NCI-H2081 (cell line): Measurements from ENCODE around the gene CPT1A.

ENCODE experiments used
- DNase-seq, 2 experiments: peaks; one replicate each; lab custom pipeline; 2025; lab: John Stamatoyannopoulos, UW

CPT1A gene

GRCh38 chr11:68798221-68798813, 43.4 kb downstream of the CPT1A start:
- no peak for DNase-seq

GRCh38 chr11:68796801-68797200, 44.9 kb downstream of the CPT1A start:
- DNase-seq, result peak in 1 of 2 experiments; percentile 33

- no peak for DNase-seq
Measured at GRCh38 chr11:68792400-68792966, 49.2 kb downstream of the CPT1A start.

- no peak for DNase-seq
Measured at GRCh38 chr11:68784653-68785052, 57.1 kb downstream of the CPT1A start.

GRCh38 chr11:68783216-68783821, 58.4 kb downstream of the CPT1A start:
- no peak for DNase-seq

GRCh38 chr11:68782711-68783110, 59.0 kb downstream of the CPT1A start:
- DNase-seq, result no peak

- DNase-seq, result no peak
Measured at GRCh38 chr11:68780829-68781228, 60.9 kb downstream of the CPT1A start.

- DNase-seq, result no peak
Measured at GRCh38 chr11:68778205-68778604, 63.5 kb downstream of the CPT1A start.

GRCh38 chr11:68776442-68777235, 65.1 kb downstream of the CPT1A start:
- DNase-seq, result no peak

GRCh38 chr11:68775951-68776388, 65.7 kb downstream of the CPT1A start:
- no peak for DNase-seq

- DNase-seq, result no peak
Measured at GRCh38 chr11:68774194-68774585, 67.5 kb downstream of the CPT1A start.

GRCh38 chr11:68773521-68774193, 68.1 kb downstream of the CPT1A start:
- DNase-seq, result no peak

- DNase-seq, result no peak
Measured at GRCh38 chr11:68772936-68773335, 68.8 kb downstream of the CPT1A start.

- DNase-seq, result no peak
Measured at GRCh38 chr11:68770781-68771180, 70.9 kb downstream of the CPT1A start.

GRCh38 chr11:68767672-68768071, 74.0 kb downstream of the CPT1A start:
- no peak for DNase-seq

GRCh38 chr11:68766786-68767185, 74.9 kb downstream of the CPT1A start:
- DNase-seq, result no peak

GRCh38 chr11:68764746-68765145, 77.0 kb downstream of the CPT1A start:
- no peak for DNase-seq

- DNase-seq, result no peak
Measured at GRCh38 chr11:68763926-68764657, 77.6 kb downstream of the CPT1A start.

GRCh38 chr11:68763181-68763721, 78.5 kb downstream of the CPT1A start:
- DNase-seq, result no peak

- DNase-seq, result no peak
Measured at GRCh38 chr11:68762481-68762880, 79.2 kb downstream of the CPT1A start.

GRCh38 chr11:68761801-68762200, 79.9 kb downstream of the CPT1A start:
- no peak for DNase-seq
